ENCODE data around the gene RXRG.

RXRG gene

DNA sequence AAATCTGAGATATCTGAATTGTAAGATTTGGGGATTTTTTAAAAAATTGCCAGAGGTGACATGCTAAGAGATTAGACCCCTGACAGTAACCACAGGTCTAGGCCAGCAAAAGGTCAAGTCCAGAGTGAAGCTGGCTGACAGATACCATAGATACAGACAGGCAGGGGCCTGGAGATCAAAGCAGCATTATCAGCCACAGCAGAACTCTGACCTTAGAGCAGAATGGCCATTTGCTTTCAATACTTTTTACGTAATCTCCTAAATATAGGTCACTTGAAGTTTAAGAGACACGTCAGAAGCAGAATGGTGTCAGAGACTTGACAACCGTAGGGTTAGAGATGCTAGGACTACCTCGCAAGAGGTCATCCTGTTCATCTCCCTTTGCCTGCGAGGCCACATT, 40.8 kb upstream of the RXRG start:
- no peak overlapping the region for H3K9ac ChIP-seq
- H3K4me2 ChIP-seq (ENCODE audit: low read length) = no peak overlapping the region
- no peak overlapping the region for H2AFZ ChIP-seq
- no peak overlapping the region for H3K27ac ChIP-seq
- no peaks in the 10 kb centered on the region for H3K36me3 ChIP-seq (ENCODE audit: control insufficient read depth, insufficient read depth, low read length)
- H3K9me3 ChIP-seq (ENCODE audit: control insufficient read depth, low read length) = no peaks in the 10 kb centered on the region
- H3K79me2 ChIP-seq = no peaks in the 10 kb centered on the region
- no peak overlapping the region for H3K4me3 ChIP-seq (ENCODE audit: low read depth, low read length)
- no peaks in the 10 kb centered on the region for H3K27me3 ChIP-seq (ENCODE audit: control insufficient read depth, insufficient read depth, low read length)
- H3K4me1 ChIP-seq = no peaks in the 10 kb centered on the region
- TF ChIP-seq, protein P1, sequence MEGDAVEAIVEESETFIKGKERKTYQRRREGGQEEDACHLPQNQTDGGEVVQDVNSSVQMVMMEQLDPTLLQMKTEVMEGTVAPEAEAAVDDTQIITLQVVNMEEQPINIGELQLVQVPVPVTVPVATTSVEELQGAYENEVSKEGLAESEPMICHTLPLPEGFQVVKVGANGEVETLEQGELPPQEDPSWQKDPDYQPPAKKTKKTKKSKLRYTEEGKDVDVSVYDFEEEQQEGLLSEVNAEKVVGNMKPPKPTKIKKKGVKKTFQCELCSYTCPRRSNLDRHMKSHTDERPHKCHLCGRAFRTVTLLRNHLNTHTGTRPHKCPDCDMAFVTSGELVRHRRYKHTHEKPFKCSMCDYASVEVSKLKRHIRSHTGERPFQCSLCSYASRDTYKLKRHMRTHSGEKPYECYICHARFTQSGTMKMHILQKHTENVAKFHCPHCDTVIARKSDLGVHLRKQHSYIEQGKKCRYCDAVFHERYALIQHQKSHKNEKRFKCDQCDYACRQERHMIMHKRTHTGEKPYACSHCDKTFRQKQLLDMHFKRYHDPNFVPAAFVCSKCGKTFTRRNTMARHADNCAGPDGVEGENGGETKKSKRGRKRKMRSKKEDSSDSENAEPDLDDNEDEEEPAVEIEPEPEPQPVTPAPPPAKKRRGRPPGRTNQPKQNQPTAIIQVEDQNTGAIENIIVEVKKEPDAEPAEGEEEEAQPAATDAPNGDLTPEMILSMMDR (IDR thresholded peaks at IDR 0.05) = no peak

DNA sequence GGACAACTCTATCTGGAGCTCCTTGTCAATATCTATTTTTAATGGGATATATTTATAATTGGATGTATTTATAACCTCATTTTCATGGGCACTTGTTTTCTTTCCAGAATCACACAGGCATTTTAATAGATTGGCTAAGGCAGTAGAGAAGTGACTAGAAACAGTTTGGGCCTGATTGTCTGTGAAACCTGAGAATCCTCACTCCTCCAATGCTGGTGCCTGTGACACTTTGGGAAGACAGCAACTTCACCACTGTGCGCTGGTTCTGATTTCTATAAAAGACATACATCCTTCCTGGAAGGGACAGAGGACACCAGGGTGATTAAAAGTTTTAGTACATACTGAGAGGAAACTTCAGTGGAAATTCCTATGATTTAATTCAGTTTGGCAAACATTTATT, 39.6 kb upstream of the RXRG start:
- TF ChIP-seq, protein P1 (IDR thresholded peaks at IDR 0.05) = no peak
- Histone ChIP-seq H3K27me3 (ENCODE audit: control insufficient read depth, insufficient read depth, low read length) (no peaks in the 10 kb centered on the region), H3K79me2 (no peaks in the 10 kb centered on the region), H3K4me3 (ENCODE audit: low read depth, low read length) (no peak overlapping the region), H3K4me2 (ENCODE audit: low read length) (no peak overlapping the region), H2AFZ (no peak overlapping the region), H3K9ac (no peak overlapping the region), H3K4me1 (no peaks in the 10 kb centered on the region), H3K27ac (no peak overlapping the region), H3K36me3 (ENCODE audit: control insufficient read depth, insufficient read depth, low read length) (no peaks in the 10 kb centered on the region), H3K9me3 (ENCODE audit: control insufficient read depth, low read length) (no peaks in the 10 kb centered on the region)

DNA sequence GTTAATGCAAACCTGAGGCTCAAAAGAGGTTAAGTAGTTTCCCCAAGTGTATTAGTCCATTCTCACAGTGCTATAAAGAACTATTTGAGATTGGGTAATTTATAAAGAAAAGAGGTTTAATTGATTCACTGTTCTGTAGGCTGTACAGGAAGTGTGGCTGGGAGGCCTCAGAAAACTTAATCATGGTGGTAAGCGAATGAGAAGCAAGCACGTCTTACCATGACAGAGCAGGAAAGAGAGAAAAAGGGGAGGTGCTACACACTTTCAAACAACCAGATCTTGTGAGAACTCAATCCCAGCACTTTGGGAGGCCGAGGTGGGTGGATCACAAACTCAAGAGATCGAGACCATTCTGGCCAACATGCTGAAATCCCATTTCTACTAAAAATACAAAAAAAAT, 38.5 kb upstream of the RXRG start:
- TF ChIP-seq, protein P1 (IDR thresholded peaks at IDR 0.05) = no peak
- no peaks in the 10 kb centered on the region for H3K79me2 ChIP-seq
- no peaks in the 10 kb centered on the region for H3K9me3 ChIP-seq (ENCODE audit: control insufficient read depth, low read length)
- no peak overlapping the region for H3K27ac ChIP-seq
- no peak overlapping the region for H3K4me3 ChIP-seq (ENCODE audit: low read depth, low read length)
- H2AFZ ChIP-seq = no peak overlapping the region
- H3K4me2 ChIP-seq (ENCODE audit: low read length) = no peak overlapping the region
- H3K4me1 ChIP-seq = no peaks in the 10 kb centered on the region
- no peak overlapping the region for H3K9ac ChIP-seq
- no peaks in the 10 kb centered on the region for H3K36me3 ChIP-seq (ENCODE audit: control insufficient read depth, insufficient read depth, low read length)
- no peaks in the 10 kb centered on the region for H3K27me3 ChIP-seq (ENCODE audit: control insufficient read depth, insufficient read depth, low read length)

DNA sequence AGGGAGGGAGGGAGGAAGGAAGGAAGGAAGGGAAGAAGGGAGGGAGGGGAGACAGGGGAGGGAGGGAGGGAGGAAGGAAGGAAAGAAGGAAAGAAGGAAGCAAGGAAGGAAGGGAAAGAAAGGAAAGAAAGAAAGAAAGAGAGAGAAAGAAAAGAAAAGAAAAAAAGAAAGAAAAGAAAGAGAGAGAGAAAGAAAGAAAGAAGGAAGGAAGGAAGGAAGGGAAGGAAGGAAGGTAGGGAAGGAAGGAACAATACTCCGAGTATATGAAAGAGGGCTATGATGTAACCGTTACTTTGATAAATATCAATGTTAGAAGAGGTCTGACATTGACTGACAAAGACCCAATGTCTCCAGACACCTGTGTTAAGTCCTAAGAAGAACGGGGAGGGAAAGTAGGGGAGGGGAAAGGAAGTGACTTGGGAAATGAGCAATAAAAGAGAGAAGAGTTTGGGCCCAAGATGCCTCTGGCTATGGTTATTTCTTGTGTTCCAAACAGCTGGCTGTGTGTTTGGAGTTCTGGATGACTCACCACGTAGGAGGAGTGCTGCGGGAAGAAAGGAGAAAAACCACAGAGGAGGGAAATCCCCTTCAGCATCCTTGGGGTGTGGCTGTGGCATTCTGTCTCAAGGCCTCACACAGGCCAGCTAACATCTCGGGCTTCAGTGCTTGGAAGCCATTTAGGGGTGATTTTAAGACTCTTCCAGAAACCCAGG, 37.0 kb upstream of the RXRG start:
- H3K27ac ChIP-seq = no peak overlapping the region
- TF ChIP-seq, protein P1 (IDR thresholded peaks at IDR 0.05) = no peak
- H3K9ac ChIP-seq = no peak overlapping the region
- H3K79me2 ChIP-seq = no peaks in the 10 kb centered on the region
- no peaks in the 10 kb centered on the region for H3K9me3 ChIP-seq (ENCODE audit: control insufficient read depth, low read length)
- H3K36me3 ChIP-seq (ENCODE audit: control insufficient read depth, insufficient read depth, low read length) = no peaks in the 10 kb centered on the region
- no peak overlapping the region for H3K4me2 ChIP-seq (ENCODE audit: low read length)
- no peak overlapping the region for H2AFZ ChIP-seq
- no peaks in the 10 kb centered on the region for H3K4me1 ChIP-seq
- no peaks in the 10 kb centered on the region for H3K27me3 ChIP-seq (ENCODE audit: control insufficient read depth, insufficient read depth, low read length)
- no peak overlapping the region for H3K4me3 ChIP-seq (ENCODE audit: low read depth, low read length)

DNA sequence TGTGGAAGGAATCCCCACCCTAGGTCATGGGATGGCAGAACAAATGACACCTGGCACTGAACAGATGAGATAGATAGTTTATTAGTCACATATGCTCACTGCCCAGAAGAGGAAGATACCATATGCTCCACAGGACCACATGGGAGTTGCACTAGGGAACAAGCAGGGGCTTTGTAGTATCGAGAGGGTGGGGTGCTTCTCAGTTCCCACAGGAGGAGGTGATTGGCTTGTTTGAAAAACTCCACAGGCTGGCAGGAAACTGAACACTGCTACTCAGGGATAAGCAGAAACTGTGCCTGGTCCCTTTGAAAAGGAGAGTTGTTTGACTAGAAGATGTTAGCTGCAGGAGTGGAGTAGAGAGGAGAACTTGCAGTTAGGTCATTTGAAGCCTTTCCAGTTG, 31.9 kb upstream of the RXRG start:
- Histone ChIP-seq H3K4me3 (ENCODE audit: low read depth, low read length) (no peak overlapping the region), H3K36me3 (ENCODE audit: control insufficient read depth, insufficient read depth, low read length) (no peaks in the 10 kb centered on the region), H3K4me2 (ENCODE audit: low read length) (no peak overlapping the region), H3K27me3 (ENCODE audit: control insufficient read depth, insufficient read depth, low read length) (no peaks in the 10 kb centered on the region), H3K79me2 (no peaks in the 10 kb centered on the region), H3K27ac (no peak overlapping the region), H2AFZ (no peak overlapping the region), H3K9ac (no peak overlapping the region), H3K4me1 (no peaks in the 10 kb centered on the region), H3K9me3 (ENCODE audit: control insufficient read depth, low read length) (no peaks in the 10 kb centered on the region)
- TF ChIP-seq, protein P1 (IDR thresholded peaks at IDR 0.05) = no peak
